GM21360 (cell line): ENCODE measurements around the gene LBX2.

Experiments
- ATAC-seq: cut with Tn5 transposase; IDR thresholded peaks from one replicate; pipeline ENCODE4 v1.9.1; 2021; ENCODE audit warnings: mild to moderate bottlenecking, moderate library complexity; ENCODE audit not compliant: unreplicated experiment

Gene LBX2

DNA sequence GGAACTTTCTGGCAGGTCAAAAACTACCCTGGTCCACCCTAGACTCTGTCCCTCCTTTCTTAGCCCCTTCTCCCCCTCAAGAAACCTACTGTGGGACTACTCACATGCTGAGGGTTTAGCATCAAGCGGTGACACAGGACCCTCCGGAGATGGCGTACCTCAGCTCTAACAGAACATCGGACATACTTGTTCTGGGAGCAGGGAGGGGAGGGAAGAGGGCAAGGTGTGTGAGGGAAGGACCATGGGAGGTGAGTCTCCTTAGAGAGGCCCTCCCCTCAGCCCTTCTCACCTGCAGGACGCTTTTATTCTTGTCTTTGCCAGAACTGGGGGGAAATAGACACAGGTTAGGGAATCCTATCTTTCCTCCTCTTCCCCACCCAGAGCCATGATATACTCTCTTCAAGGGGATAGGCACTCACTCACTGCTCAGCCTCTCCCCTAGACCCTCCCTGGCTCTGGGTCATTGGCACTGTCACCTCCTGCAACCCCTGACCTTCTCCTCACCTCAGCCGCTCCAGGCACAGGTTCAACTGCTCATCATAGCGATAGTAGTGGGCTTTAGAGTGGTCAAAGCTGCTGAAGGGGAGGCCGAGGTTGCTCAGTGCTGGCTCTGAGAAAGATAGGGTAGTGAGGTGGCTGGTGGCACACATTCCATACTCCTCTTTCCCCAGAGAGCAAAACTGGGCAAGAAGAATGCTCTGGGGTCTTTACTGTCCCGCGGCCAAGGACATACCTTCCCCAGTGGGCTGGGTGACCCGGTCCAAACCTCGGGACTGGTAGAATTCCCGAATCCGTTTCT is 6.2 kb upstream of the LBX2 start:
- ATAC-seq = no peak

DNA sequence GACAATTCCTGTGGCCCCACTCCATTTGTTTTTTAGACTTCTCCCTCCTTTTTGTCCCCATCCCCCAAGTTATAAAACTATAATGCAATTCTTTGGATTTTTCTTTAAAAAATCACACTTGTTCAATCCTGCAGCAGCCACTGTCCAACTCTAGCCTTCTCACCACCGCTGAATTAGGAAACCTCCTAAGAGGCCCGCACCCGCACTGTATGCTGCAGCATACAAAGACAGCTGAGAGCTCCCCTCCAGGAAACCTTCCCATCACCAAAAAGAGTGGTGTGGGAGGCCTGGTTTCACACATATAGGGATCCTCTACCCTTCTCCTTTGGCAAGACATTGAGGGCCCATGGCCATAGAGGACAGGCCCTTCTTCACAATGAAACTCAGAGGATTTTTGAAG is 5.2 kb upstream of the LBX2 start:
- ATAC-seq = no peak

DNA sequence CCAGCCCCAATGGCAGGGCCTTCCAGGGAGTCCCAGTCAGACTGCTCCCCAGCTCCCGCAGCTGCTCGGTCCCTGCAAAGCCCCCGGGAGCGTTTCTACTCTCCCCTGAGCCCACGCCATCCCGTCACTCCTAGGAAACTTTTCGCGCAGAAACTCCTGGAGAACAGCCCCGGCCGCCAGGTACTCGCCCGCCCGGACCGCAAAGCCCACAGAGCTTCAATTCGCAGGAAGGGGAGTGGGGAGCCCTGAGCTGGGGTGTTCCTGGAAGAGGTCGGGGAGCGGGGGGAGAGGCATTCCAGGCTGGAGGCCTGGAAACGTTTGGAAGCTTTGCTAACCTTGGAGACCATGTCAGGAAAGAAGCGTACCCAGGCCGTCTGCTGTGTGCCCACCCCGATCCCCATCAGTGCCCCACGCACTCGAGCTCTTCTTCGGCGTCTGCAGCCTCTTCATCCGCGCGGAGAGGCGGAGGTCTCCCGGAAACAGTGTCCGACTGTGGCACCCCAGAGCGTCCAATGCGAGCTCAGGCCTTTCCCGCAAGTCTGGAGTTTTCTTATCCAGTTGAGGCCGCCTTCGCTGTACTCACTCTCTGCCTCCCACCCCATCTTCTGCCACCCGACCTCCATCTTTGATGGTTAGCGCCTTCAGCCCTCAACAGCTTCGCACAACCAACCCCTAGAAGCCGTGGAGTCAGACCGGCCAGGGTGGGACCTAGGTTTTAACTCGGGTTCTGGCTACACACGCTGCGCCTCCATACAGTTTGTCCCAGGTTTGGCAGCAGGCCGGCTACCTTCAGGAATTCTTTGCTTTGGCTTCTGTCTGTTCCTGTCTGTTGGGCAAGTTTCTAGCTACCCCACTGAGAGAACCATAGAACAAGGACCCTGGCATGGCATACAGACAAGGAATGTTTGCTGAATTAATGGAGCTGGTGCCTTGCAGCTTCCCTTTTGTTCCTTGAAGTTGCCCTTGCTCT is 4.4 kb upstream of the LBX2 start:
- no peak for ATAC-seq

DNA sequence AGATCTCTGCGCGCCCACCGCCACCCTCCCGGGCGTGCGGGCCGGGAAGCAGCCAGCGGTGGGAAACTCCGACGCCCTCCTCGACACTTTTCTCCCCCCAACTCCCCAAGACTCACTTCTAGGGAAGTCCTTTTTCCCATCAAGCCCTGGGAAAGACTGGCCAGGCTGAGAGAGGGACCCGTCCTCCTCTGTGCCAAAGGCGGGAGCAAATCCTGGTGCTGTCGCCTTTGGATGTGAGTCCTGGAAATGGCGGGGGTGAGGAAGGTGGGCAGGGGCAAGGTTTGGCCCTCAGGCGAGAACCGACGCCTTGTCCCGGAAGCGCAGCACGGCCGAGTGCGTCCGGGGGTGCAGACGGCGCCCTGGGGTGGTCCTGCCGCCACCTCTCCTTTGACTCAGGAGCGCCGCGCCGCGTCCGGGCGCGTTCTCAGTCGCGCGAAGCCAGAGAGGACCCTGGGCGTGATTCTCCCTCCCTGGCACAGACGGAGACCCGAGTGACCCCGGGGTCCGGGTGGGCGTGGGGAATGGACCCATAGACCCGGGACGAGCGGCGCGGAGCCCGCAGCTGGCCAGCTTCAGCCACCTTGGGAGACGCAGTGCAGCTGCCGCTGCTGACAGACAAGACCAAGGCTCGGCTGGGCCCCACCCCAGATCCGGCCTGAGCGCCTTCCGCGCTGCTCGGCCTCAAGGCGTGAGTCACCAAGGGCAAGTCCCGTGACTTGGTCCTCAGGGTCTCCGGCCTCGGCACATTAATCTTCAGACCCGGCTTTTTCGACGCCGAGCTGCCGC is 3.5 kb upstream of the LBX2 start:
- no peak for ATAC-seq

DNA sequence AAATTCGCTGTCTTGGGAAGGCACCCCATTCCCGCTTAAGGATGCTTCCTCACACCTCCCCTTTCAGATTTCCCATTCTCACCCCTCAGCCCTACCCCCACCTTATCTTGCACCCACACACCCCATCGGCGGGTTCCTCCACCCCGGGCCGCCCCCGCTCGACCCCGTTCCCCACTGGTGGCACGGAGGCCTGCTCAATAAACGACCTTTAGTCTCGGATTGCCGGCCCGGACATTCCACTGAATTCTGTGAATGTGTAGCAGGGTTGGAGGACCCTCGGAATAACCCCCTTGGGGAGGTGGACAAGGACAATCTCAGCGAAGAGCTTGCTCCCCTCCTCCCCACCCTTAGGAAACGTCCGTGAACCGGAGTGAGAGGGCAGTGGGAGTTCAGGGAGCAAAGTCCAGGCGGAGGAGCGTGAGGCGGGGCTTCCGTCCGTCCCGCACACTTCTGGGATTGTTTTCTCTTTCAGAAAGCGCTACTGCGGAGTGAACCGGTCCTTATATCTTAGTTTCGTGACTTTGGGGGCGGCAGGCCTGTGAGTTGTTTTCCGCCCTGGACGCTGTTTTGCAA is 2.8 kb upstream of the LBX2 start:
- ATAC-seq = no peak

DNA sequence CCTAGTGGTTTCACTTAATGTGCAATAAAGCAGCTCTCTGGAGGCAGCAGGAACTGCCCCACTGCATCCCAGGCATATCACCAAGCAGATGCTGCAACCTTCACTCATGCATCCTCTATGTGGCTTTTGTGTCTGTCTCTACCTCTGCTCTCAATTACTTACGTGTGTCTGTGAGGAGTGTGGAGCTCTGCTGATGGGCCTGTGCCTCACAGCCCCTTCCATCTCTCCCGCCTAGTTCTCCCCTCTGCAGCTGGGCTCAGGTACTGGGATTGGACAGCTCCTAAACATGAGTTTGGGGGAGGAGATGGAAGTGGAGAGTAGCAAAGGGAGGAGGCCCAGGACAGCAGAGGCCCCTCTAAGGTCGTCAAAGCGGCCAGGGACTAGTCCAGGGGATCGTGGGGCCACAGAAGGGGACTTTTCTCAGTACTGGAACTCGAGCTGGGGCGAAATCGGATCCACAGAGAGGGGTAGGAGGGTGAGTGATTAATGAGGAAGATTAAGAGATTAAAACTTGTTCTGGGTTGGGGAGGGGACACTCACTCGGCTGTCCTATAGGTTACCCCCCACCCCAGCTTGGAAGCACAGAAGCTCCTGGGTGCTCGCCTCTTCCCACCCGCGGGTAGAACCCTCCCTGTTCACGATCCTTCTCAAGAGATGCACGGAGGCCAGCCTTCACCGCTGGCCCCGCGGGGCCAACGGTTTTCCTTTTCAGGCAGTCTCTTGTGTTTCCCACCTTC is 2.1 kb upstream of the LBX2 start:
- ATAC-seq = no peak

DNA sequence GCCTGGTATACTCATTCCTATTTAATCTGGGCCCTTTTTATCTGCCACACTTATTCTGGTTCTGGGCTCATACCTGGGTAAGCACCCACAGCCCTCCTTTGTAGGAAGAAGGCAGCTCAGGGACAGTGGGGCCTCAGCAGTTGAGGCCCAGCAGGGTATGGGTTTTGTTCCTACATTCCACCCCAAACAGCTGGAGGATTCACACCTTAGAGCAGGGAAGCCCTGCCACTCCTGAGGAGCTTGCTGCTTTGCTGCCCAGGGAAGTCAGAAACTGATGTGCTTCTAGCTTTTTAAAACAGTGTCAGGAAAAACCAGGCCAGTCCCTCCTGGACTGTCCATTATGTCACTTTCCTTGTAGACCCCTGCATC is 1.2 kb upstream of the LBX2 start:
- ATAC-seq = no peak

DNA sequence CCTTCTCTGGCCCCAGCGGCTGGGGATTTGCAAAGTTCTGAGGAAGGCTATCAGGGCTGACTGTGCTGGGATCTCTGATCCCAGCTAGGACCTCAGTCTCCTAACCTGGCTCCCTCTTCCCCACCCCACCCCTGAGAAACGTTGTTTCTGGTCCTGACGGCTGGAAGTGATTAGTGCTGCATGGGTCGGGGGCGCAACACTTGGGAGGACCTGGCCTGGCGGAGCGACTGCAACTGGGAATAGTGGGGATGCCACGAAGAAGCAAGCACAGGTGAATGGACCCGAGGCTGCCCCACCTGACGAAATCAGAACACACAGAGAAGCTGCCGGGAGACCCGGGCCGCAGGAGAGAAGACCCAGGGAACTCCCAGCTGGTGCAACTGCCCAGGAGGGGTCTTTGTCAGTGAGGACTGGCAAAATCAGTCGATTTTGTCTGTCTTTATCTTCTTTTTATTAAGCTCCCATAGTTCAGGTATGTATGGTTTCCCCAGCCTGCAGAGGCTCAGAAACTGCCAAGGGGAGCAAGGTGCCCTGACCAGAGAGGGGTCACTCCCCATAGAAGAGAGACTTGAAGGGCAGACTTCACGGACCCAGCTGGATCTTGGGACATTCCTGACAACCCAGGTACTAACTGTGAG is 656 bp upstream of the LBX2 start:
- no peak for ATAC-seq

DNA sequence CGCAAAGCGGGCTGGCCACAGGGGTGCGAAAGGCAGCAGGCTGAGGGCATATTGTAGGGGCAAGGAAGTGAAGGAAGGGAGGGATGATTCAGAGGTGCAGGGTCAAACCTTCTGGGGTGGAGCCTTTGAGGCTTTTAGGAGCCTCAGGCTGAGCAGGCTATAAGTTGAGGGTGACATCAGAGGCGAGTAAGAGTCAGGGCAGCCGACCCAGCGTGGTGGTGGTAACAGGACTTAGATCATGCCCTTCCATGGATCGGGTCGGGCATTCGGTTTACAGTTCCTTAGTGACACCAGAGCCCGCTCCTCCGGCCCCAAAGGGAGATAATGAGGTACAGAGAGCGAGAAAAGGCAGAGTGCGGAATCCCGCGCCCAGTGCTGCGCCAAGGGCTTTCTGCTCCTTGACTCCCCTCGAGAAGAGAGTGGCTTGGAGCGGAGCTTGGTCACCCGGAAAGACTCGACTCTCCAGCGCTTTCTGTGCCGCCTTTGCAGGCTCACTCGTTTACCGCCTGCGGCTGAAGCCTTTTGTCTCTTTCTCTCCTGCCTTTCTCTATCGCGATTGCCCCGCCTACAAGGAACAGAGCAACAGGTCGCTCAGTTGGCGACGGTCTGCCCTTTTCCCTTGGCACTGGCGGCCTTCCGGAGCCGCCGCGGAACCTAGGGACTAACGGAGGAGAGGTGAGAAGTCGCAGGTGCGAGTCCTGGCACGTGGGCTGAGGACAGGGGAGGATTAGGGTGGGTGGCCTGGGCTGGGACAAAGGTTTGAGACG is 720 bp downstream of the LBX2 start:
- no peak for ATAC-seq

DNA sequence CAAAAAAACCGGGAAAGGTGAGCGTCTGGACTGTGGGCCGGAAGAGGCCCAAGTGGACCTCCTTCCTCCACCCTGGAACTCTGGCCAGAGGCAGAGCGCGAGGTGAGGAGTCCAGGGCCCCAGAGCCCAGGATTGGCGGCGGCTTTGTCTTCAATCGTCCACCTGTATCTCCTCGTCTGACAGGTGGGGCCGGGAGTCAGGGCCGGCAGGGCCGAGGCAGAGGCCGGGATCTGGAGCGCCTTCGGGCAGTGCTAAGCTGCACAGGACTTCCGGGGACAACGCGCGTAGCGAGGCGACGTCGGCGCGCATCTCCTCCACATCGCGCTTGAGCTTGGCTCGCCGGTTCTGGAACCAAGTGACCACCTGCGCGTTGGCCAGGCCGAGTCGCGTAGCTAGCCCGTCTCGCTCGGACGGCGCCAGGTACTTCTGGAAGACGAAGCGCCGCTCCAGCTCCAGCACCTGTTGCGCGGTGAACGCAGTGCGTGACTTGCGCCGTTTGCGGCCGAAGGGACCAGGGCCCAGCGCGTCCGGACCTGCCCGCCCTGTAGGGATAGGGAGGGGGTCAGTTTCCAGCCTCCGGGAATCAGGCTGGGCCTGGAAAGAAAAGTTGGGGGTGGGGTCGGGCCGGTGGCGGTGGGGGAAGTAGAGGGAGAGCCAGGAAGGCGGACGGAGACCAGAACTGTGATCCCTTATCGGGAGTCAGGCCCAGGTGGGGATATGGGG is 1.5 kb downstream of the LBX2 start:
- no peak for ATAC-seq

DNA sequence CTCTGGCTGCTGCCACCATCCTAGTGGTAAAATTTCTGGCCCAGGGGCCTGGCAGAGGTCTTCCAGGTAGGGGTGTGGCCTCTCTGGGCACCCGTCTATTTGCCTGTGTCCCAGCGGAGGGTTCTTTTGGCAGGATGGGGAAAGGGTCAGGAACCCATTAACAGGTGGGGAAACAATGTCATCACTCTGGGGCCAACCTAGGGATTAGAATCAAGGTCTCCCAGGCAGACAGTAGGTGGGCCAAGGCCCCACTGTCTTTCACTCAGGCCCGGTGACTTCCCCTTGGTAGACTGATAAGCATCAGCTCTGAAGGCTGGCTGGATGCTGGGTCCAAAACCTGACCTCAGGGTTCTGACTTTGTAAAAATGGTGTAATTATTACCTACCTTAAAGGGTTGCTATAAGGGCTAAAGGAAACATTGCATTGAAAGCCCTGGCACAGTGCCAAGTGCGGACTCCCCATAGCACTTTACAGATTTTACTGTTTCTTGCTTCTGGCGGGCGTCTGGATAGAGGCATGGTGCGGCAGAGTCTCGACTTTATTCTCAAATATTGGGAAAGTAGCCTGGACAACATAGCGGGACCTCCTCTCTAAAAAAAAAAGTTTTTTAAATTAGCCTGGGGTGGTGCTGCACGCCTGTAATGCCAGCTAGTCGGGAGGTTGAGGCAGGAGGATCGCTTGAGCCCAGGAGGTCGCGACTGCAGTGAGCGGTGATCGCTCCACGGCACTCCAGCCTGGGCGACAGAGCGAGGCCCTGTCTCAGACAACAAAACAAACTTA is 2.2 kb downstream of the LBX2 start:
- ATAC-seq = no peak

DNA sequence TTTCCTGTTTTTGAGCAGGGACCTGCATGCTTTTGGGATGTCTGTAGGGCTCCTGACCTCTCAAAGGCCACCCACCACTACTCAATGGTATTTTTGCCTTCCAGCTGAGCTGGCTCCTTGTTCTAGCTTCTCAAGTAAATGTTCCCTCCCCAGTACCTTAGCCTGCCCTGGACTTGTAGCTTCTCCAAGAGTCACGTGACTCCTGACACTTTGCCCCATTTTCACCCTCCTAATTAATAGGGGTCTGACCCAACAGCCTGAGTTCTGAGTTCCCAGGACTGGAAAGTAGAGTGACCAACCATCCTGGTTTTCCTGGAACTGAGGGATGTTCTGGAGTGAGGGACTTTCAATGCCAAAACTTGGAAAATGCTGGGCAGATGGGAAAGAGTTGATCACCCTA is 4.0 kb downstream of the LBX2 start:
- ATAC-seq = no peak

DNA sequence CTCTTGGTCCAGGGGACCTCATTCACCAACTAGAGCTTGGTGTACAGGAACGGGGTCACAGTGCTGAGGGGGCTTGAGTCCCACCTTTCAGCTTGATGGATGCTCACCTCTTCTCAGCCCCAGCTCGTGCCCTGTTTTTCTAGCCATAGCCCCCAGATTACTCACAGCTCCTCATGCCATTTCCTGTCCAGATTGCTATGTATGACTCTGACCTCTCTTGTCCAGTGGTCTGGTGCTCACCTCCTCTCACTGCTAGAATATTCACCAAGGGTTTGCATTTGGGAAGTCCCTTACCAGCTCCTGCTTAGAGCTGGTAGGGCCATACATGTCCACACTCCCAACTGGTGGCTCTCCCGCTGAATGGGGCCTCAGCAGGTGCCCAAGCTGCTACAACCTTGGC is 5.9 kb downstream of the LBX2 start:
- ATAC-seq = no peak

DNA sequence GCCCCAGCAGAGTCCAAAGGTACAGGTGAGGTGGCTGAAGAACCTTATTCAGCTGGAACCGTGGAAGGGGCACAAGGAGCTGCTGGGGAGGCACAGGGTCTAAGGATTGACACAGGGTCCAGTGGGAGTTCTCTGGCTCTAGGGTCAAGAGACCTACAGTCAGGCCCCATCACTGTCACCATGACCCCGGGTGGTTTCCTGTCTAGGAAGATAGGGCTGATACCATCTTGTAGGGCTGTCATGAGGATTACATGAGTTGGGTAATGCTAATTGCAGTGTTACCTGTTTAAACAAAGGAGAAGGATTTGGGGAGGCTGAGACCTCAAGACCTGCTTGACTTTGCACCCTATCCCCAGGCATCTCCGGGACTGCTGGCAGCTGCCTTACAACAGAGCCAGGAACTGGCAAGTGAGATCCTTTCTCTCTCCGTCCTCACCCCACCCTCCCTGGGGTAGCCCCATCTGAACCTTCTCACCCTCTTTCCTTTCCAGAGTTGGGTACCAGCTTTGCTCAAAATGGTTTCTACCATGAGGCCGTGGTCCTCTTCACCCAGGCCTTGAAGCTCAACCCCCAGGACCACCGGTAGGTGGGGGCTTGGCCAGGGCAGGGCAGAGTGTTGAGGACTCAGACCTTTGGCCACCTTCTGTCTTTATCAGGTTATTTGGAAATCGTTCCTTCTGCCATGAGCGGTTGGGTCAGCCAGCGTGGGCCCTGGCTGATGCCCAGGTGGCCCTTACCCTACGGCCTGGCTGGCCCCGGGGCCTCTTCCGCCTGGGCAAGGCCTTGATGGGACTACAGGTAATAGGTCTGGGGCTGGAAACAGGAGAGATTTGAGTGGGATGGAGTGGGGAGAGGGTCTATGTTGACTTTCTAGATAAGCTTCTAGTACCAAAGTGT is 7.5 kb downstream of the LBX2 start:
- no peak for ATAC-seq

DNA sequence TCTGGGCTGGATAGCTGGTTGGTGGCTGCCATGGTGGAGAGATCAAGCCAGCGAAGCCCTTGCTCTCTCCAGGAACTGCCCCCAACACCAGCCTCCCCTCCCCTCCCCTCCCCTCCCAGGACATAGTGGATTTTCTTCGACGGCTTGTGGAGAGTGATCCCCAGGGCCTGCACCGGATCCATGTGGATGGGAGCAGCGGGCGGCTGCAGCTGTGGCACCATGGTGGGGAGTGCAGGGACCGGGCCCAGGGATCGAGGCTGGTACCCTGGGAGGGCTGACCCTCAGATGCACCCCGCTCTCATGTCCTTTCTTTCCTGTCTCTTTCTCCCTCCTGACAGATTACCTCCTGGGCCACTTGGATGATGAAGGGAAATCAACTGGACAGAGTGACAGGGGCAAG is 9.5 kb downstream of the LBX2 start:
- ATAC-seq = no peak

DNA sequence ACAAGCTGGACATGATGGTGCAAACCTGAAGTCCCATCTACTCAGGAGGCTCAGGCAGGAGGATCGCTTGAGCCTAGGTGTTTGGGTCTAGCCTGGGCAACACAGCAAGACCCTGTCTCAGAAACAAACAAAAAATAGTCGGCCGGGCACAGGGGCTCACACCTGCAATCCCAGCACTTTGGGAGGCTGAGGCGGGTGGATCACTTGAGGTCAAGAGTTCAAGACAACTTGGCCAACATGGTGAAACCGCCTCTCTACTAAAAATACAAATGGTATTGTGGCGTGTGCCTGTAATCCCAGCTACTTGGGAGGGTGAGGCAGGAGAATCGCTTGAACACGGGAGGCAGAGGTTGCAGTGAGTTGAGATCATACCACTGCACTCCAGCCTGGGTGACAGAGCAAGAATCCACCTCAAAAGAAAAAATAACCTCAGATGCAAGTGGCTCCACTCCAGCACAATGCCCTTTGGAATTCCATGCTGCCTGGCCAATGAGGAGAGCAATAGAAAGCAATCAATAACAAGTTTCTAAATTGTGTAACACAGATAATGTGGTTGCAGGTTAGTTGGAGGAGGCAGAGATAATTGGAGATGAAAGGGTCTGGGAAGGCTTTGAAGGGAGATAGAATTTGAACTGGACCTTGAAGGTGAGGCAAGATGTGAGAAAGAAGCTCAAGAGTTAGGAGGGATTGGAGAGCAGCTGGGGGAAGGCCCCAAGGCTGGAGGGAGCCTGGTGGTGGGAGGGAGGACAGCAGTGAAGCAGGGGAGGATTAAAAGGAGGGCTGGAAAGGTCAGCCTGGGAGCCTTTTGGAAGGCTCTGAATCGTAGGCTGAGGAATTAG is 10.5 kb downstream of the LBX2 start:
- no peak for ATAC-seq
